SIG-M5 (cell line): ENCODE data around the gene RABGEF1.
"Not testable (repeated sequence)": the region's sequence is repeated elsewhere in the genome, so short reads cannot be mapped to it uniquely, and the experiment has no call there.

Experiments used
- DNase-seq: peaks from one replicate; lab custom pipeline; 2025; lab: John Stamatoyannopoulos, UW

RABGEF1 gene

DNA sequence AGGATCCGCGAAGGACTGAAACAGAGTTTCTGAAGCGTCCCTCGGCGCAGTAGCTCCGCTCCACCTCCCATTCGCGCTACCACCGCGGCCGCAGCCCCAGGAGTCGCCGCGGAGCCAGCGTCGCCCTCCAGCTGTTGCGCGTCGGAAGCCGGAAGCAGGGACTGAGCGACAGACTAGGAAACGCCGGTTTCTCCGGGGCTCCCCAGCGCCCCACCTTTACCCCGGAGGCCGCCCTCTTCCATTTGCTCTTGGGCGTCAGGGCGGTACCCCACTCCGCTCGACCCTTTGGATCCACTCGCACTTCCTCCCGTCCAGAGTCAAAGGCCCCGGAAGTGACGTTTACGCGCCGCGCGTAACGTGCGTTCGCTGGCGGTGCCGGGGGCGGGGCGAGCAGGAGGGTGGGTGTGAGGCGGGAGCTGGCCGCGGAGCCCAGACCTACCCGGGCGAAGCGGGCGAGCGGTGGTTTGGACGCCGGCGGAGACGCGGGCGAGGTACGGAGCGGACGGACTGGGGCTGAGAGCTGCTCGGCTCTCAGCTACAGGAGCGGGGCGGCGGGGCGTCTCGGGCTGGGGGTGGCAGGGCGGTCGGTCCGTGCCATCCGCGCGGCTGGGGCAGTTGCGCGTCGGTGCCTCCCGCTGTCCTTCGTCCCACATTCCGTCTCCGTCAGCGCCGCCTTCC is at the start of gene RABGEF1:
RABGEF1 (plus strand) TSS at position 432 of the 678 bp plus-strand sequence. CDS start 31,167 bp downstream, outside the sequence.
- peak; percentile 35 for DNase-seq

DNA sequence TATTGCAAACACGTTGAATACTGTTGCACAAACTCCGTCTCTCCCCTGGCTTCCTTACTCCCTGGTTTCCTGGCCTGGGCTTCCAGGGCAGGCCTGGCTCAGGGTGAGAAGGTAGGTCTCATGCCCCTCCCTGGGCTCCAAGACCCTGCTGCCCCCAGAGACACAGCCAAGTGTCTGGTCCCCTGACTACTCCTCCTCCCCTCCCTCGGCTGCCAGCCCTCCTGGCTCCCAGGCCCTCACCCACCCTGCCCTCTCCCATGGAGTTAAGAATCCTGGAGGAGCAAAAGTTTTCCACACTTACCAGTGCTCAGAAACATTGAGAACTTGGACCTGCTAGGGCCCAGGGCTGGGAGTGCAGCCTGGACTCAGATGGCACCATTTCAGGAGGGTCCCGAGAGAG is 47.2 kb upstream of the RABGEF1 start:
- no peak for DNase-seq

DNA sequence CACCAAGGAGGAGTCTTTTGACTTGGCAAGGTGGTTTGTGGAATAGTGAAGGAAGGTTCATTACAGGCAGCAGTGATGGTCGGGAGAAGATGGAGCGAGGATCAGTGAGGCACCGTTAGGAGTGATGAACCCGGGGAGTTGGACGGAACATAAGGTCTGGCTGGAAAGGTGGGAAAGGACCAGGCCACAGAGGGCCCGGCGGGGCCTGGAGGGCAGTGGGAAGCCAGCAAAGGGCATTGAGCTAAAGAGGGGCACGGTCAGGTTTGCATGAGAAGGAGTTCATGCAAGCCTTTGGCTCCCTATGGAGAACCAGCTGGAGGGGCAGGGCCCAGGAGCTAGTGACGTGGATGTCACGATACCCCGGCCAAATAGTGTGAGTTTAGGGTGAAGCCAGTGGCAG is 46.2 kb upstream of the RABGEF1 start:
- no peak for DNase-seq

DNA sequence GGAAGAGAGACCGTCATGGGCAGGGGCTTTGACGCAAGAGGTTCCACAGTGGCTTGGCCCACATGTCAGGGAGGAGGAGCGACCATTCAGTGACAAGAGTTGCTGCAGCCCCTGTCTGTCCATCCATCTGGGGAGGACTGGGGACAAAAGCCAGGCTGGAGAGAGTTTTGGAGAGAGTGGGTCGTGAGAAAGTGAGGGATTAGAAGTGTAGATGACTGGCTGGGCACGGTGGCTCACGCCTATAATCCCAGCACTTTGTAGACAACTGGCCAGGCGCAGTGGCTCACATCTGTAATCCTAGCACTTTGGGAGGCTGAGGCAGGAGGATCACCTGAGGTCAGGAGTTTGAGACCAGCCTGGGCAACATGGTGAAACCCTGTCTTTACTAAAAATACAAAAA is 45.1 kb upstream of the RABGEF1 start:
- DNase-seq = not testable (repeated sequence)

GRCh38 chr7:66696134-66696533 is 44.4 kb upstream of the RABGEF1 start:
- not testable (repeated sequence) for DNase-seq

GRCh38 chr7:66696774-66697191 is 43.8 kb upstream of the RABGEF1 start:
- no peak for DNase-seq

DNA sequence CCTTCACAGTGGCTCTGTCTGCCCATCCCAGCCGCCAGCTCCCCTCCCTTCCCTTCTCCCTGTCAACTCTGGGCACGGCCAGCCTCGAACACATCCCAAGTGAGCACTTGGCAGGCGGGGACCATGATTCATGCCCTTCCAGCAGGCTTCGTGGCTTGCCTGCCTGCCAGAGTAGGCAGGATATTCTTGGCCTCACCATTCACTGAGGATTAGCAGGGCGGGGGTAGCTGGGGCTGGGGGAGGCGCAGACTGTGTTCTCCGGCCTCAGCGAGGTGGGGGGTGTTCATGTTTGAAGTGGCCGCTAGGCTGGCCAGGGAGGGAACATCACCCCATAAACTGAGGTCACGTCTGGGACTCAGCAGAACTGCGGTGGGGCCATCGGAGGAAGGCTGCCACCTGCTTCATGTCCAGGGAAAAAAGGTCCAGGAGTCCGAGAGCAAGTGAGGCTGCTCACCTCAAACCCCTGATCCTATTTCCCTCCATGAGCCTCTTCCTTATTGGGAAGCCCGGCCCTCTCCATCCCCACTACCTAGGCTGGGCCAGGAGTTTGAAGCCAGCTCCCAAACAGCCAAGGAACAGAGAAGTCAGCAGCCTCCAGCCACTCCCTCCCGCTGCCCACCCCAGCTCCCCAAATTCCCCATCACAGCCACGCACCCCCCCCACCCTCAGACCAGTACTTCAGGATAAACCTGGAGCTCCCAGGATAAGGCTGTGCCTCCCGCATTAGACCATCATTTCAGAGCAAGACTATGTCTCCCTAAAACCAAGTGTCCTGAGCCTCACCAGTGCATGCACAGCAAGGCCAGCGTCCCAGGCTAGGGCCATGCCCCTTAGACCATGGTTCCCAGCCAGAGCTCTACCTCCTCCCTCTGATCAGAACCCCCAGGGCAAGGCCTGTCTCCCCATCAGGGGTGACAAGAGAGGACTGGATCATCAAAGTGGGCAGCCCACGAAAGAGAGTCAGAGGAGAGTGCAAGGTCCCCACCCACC is 42.8 kb upstream of the RABGEF1 start:
- DNase-seq = no peak

- DNase-seq = no peak
Observed at GRCh38 chr7:66698652-66699205, 41.8 kb upstream of the RABGEF1 start.

- DNase-seq = no peak
Observed at GRCh38 chr7:66699998-66700397, 40.5 kb upstream of the RABGEF1 start.

DNA sequence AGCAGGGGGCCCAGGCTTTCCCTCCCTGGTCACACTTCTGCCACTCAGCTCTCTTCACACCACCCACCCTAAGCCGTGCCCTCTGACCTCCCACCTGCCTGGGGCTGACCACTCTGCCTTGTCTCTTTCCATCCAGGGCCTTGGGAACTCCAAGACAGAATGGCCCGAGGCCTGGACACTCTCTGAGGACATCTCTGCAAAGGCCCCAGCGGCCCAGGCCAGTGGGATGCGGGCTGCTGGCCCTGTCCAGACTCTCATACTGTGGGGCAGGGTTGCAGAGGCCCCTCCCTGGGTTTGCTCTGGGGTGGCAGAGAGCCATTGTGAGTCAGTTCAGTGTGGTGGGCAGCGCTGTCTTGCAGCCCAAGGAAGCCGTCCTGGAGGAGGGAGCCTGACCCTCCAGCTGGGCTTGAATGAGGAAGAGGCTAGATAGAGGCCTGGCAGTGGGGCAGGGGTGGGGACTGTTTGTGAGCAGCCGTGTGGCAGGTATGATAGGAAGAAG is 39.9 kb upstream of the RABGEF1 start:
- no peak for DNase-seq

GRCh38 chr7:66707825-66708224 is 32.7 kb upstream of the RABGEF1 start:
- DNase-seq = no peak

DNA sequence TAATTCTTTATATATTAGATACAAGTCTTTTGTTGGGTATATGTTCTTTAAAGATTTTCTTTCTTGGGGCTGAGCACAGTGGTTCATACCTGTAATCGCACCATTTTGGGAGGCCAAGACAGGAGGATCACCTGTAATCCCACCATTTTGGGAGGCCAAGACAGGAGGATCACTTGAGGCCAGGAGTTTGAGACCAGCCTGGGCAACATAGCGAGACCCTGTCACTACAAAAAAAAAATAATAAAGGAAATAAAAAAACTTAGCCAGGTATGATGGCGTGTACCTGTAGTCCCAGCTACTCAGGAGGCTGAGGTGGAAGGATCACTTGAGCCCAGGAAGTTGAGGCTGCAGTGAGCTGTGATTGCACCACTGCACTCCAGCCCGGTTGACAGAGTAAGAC is 29.8 kb upstream of the RABGEF1 start:
- DNase-seq = not testable (repeated sequence)

DNA sequence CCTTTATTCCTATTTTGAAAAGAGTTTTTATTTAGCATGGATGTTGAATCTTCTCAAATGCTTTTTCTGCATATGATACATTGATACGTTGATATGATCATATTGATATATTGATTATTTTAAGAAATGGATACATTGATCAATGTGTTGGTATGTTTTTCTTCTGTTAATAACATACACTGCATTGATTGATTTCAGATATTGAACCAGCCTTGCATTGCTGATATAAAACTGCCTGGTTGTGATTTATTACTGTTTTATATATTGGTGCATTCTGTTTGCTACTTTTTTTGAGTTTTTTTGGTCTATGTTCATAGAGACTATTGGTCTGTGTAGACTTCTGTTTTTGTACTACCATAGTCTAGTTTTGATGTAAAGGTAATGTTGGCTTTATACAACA is 26.8 kb upstream of the RABGEF1 start:
- no peak for DNase-seq

- not testable (repeated sequence) for DNase-seq
Observed at GRCh38 chr7:66716634-66717033, 23.9 kb upstream of the RABGEF1 start.

GRCh38 chr7:66720561-66720960 is 20.0 kb upstream of the RABGEF1 start:
- peak; percentile 36 for DNase-seq

- DNase-seq = no peak
Observed at GRCh38 chr7:66725843-66726242, 14.7 kb upstream of the RABGEF1 start.

DNA sequence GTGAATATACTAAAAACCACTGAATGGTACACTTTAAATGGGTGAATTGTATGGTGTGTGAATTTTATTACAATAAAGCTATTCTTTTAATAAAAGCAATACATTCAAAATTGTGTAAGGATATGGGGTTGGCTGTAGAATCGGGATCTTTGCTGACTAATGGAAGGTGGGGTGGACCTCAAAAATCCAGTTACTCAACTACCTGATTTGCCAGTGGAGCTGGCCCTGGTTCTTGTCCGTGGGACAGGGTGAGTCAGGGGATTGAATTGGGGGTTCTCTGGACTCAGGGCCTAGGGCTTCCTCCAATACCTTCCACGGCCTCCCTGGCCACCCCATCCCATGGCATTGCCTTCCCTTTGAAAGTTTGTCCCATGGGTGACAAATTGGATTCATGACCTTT is 13.5 kb upstream of the RABGEF1 start:
- no peak for DNase-seq

DNA sequence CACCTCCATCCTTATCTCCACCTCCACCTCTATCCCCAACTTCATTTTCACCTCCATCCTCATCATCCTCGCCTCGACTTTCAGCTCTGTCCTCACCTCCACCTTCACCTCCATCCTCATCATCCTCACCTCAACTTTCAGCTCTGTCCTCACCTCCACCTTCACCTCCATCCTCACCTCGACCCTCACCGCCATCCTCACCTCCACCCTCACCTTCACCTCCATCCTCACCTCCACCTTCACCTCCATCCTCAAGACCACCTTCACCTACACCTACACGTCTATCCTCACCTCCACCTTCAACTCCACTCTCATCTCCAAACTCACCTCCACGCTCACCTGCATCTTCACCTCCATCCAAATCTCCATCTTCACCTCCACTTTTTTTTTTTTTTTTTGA is 12.0 kb upstream of the RABGEF1 start:
- no peak for DNase-seq

- DNase-seq = no peak
Observed at GRCh38 chr7:66729274-66729673, 11.3 kb upstream of the RABGEF1 start.

DNA sequence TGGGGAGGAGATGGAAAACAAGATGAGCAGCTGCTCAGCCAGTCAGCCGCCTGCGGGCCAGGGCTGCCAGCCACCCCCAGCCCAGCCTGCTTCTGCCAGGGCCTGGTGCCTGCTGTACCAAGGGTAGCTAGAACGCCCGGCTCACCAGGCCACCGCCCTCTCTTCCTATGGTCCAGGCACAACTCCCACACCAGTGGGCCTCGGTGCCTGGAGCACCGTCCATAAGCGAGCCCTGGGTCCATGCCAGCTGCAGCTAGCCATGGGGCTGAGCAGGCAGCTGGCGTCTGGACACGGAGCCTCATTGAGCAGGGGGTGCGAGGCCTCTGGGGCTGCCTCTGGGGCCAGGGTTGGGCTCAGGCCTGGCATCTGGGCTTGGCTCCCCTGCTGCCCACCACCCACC is 8.5 kb upstream of the RABGEF1 start:
- DNase-seq = no peak

- no peak for DNase-seq
Observed at GRCh38 chr7:66732439-66732838, 8.1 kb upstream of the RABGEF1 start.

- DNase-seq = no peak
Observed at GRCh38 chr7:66734006-66734405, 6.5 kb upstream of the RABGEF1 start.

- no peak for DNase-seq
Observed at GRCh38 chr7:66735154-66735553, 5.4 kb upstream of the RABGEF1 start.
